Vagina (tissue), 2 donors: ENCODE results near the gene RNF208.

Experiments used
- POLR2A ChIP-seq, 2 donors: fragments of 450-650 bp; IDR thresholded peaks; one replicate each; pipeline ENCODE4 v1.6.1; 2017; ENCODE audit warnings: antibody characterized with exemption in 2 of 2, mild to moderate bottlenecking in 2 of 2, moderate library complexity in 2 of 2
- TF ChIP-seq, protein P1 (sequence below), 3 experiments: fragments of 450-650 bp in 2 of 3; fragments of 200-600 bp in 1 of 3; sonication (generic) in 1 of 3; IDR thresholded peaks; one replicate each; pipeline ENCODE4 v1.5.1; 2017 to 2019; ENCODE audit warnings: antibody characterized with exemption in 3 of 3, mild to moderate bottlenecking in 2 of 3, moderate library complexity in 2 of 3

DNA sequence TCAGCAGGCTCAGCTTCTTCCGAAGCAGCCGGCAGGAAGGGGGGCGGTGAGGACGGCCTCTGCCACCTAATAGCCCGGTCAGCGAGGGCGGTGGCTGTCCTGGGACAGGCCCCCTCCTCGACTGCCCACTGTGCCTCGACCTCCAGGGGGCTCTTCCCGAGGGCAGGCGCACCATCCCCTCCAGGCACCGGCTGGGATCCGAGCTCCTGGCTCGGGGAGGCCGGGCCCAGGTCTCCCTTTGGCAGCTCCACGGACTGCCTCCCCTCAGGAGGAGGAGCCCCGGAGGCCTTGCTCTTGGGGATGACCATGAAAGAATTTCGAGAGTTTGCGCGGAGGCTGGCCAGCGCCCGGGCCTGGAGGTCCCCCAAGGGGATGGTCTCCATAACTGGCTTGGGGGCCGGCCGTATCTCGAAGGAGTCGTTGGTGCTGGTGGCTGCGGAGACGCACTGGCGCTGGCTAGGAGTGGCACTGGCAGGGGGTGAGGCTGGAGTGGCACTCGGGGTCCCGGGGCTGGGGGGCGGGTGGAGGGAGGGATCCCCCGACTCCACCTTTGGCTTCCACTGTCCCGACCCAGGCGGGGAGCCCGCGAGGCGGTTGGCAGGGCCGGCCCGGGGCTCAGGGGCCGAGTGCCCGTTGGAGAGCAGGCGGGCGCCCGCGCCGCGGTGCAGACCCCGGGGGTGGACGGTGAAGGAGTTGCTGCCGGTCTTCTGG lies 22.5 kb downstream of the RNF208 start:
- TF ChIP-seq, protein P1, sequence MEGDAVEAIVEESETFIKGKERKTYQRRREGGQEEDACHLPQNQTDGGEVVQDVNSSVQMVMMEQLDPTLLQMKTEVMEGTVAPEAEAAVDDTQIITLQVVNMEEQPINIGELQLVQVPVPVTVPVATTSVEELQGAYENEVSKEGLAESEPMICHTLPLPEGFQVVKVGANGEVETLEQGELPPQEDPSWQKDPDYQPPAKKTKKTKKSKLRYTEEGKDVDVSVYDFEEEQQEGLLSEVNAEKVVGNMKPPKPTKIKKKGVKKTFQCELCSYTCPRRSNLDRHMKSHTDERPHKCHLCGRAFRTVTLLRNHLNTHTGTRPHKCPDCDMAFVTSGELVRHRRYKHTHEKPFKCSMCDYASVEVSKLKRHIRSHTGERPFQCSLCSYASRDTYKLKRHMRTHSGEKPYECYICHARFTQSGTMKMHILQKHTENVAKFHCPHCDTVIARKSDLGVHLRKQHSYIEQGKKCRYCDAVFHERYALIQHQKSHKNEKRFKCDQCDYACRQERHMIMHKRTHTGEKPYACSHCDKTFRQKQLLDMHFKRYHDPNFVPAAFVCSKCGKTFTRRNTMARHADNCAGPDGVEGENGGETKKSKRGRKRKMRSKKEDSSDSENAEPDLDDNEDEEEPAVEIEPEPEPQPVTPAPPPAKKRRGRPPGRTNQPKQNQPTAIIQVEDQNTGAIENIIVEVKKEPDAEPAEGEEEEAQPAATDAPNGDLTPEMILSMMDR (IDR thresholded peaks at IDR 0.05), result no peak
- no peak for TF ChIP-seq POLR2A (IDR thresholded peaks at IDR 0.05)
